HG02678 (cell line): ENCODE data around the gene HSPBAP1.
"Not testable (repeated sequence)": the region's sequence is repeated elsewhere in the genome, so short reads cannot be mapped to it uniquely, and the experiment has no call there.

Experiments
- ATAC-seq: cut with Tn5 transposase; IDR thresholded peaks from one replicate; pipeline ENCODE4 v1.9.1; 2021; ENCODE audit warnings: mild to moderate bottlenecking, moderate library complexity; ENCODE audit not compliant: unreplicated experiment

The HSPBAP1 gene

GRCh38 chr3:122743581-122744120 lies 50.0 kb downstream of the HSPBAP1 start:
- ATAC-seq, result no peak

- no peak for ATAC-seq
Observed at GRCh38 chr3:122742234-122742633, 51.4 kb downstream of the HSPBAP1 start.

- no peak for ATAC-seq
Observed at GRCh38 chr3:122739172-122739571, 54.5 kb downstream of the HSPBAP1 start.

- not testable (repeated sequence) for ATAC-seq
Observed at GRCh38 chr3:122732682-122733525, 60.7 kb downstream of the HSPBAP1 start.

GRCh38 chr3:122730240-122730639 lies 63.4 kb downstream of the HSPBAP1 start:
- ATAC-seq, result no peak

- no peak for ATAC-seq
Observed at GRCh38 chr3:122728756-122729514, 64.7 kb downstream of the HSPBAP1 start.

- no peak for ATAC-seq
Observed at GRCh38 chr3:122728186-122728585, 65.4 kb downstream of the HSPBAP1 start.

- no peak for ATAC-seq
Observed at GRCh38 chr3:122727766-122728165, 65.9 kb downstream of the HSPBAP1 start.

- ATAC-seq, result no peak
Observed at GRCh38 chr3:122727294-122727693, 66.3 kb downstream of the HSPBAP1 start.

- no peak for ATAC-seq
Observed at GRCh38 chr3:122725106-122725505, 68.5 kb downstream of the HSPBAP1 start.

- no peak for ATAC-seq
Observed at GRCh38 chr3:122719273-122719921, 74.2 kb downstream of the HSPBAP1 start.

- no peak for ATAC-seq
Observed at GRCh38 chr3:122716667-122717066, 77.0 kb downstream of the HSPBAP1 start.

- ATAC-seq, result no peak
Observed at GRCh38 chr3:122714273-122714672, 79.4 kb downstream of the HSPBAP1 start.

- ATAC-seq, result not testable (repeated sequence)
Observed at GRCh38 chr3:122710616-122711251, 82.9 kb downstream of the HSPBAP1 start.

GRCh38 chr3:122705379-122705778 lies 88.3 kb downstream of the HSPBAP1 start:
- no peak for ATAC-seq

- ATAC-seq, result no peak
Observed at GRCh38 chr3:122700193-122700592, 93.4 kb downstream of the HSPBAP1 start.

- peak; percentile 89 for ATAC-seq
Observed at GRCh38 chr3:122697952-122698620, 95.5 kb downstream of the HSPBAP1 start.

- no peak for ATAC-seq
Observed at GRCh38 chr3:122695927-122696561, 97.6 kb downstream of the HSPBAP1 start.

- ATAC-seq, result peak; percentile 50
Observed at GRCh38 chr3:122694966-122695365, 98.7 kb downstream of the HSPBAP1 start.

GRCh38 chr3:122692674-122693073 lies 101.0 kb downstream of the HSPBAP1 start:
- no peak for ATAC-seq
